Ovary (tissue), 3 donors: ENCODE results near the gene VAPB.

Experiments used
- CTCF ChIP-seq, 3 donors: fragments of 450-650 bp in 2 of 3; fragments of 200-600 bp in 1 of 3; IDR thresholded peaks; one replicate each; pipeline versions ENCODE4 v1.5.1 to v1.8.0; 2016 to 2022; ENCODE audit warnings: antibody characterized with exemption in 3 of 3, mild to moderate bottlenecking in 1 of 3
- EP300 ChIP-seq: sonication (generic); formaldehyde crosslinking; IDR thresholded peaks from one replicate; pipeline ENCODE4 v1.6.1; 2017; ENCODE audit warnings: antibody characterized with exemption
- POLR2A ChIP-seq: fragments of 450-650 bp; IDR thresholded peaks from one replicate; pipeline ENCODE4 v1.6.1; 2017; ENCODE audit warnings: antibody characterized with exemption, mild to moderate bottlenecking, moderate library complexity
- donor health status: DM: no; HTN: no; CAD: no.

DNA sequence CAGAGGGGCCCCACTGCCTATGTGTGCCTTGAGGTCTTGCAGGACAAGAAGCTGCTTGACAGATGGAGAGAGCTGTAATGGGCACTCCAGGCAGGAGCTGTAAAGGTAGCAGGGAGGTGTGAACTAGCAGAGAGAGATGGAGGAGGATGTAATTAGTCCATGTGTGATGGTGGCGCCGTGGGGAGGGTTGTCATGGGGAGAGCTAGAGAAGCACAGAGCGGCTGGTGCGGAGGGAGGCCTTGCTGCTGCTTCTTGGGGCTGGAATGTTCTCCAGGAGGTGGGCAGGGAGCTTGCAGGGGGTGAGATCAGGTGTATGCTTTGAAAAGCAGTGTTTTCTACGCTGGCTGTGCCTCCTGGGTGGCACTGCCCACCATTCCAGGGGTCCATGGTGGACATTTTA lies 94.0 kb downstream of the VAPB start:
- no peak for TF ChIP-seq CTCF (IDR thresholded peaks at IDR 0.05)
- TF ChIP-seq POLR2A, result no peak
- no peak for TF ChIP-seq EP300
